WERI-Rb-1 (cell line): ENCODE data around the gene TPP1.

ENCODE experiments used
- DNase-seq: peaks from one replicate; pipeline ENCODE4 v3.0.0-alpha.2; 2020
- H3K27ac ChIP-seq: fragments of 250-450 bp; sonication (Bioruptor Pico); 2 replicates; pipeline ENCODE4 v1.5.1; 2020; ENCODE audit warnings: mild to moderate bottlenecking, moderate library complexity
- H3K27me3 ChIP-seq: fragments of 250-450 bp; sonication (Bioruptor Pico); 2 replicates; pipeline ENCODE4 v1.5.1; 2021; ENCODE audit warnings: mild to moderate bottlenecking, low read depth, moderate library complexity; ENCODE audit not compliant: insufficient read depth, severe bottlenecking
- H3K36me3 ChIP-seq: fragments of 250-450 bp; sonication (Bioruptor Pico); 2 replicates; pipeline ENCODE4 v1.5.1; 2020; ENCODE audit warnings: mild to moderate bottlenecking, moderate library complexity
- H3K4me3 ChIP-seq: 2 replicates; pipeline ENCODE4 v1.5.1; 2011; ENCODE audit warnings: low read depth, mild to moderate bottlenecking, control low read depth, low read length
- H3K9me3 ChIP-seq: fragments of 250-450 bp; sonication (Bioruptor Pico); 2 replicates; pipeline ENCODE4 v1.5.1; 2021; ENCODE audit warnings: mild to moderate bottlenecking, moderate library complexity; ENCODE audit not compliant: severe bottlenecking
- TF ChIP-seq, protein P1 (sequence below): IDR thresholded peaks from 2 replicates; pipeline ENCODE4 v1.5.1; 2011; ENCODE audit warnings: low read depth, mild to moderate bottlenecking, control low read depth, inconsistent platforms, low read length

The TPP1 gene

DNA sequence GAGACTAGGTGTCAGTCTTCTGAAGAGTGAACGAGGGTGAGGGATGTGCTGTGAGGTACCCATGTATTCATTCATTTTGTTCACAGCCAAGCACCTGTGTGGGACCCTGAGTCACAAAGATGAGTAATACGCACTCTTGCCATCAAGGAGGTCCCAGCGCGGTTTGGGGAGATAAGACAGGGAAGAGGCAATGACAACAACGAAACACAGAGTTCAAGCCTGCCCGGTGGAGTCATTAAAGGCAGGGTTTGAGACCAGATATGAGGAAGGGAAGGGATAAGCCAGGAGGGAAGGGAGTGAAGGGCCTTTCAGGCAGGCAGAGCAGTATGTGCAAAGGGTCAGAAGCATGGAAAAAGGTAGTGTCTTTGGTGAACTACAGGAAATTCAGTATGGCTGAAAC, 31.8 kb upstream of the TPP1 start:
- H3K9me3 ChIP-seq, result no peaks in the 10 kb centered on the region
- DNase-seq, result no peak

DNA sequence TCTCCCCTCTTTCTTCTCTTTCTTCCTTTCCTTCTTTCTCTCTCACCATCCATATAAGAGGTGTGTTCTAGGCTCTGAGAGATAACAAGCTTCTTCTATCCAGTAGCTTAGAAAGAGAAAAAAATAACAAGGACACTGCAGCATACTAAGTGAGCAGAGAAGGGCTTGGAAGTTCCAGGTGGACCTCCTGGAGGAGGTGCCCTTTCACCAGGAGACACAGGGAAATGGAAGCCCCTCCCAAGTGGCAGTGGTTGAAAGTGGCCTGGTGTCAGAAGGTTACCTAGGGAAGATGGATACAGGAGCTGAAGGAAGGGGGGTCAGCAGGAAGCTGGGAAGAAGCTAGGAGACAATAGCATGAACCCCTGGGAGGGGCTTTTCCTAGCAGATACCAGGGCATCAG, 30.9 kb upstream of the TPP1 start:
- H3K4me3 ChIP-seq, result no peak overlapping the region
- H3K27ac ChIP-seq, result no peak overlapping the region
- peaks cover 13% of the 10 kb centered on the region for H3K36me3 ChIP-seq
- no peaks in the 10 kb centered on the region for H3K9me3 ChIP-seq
- H3K27me3 ChIP-seq, result no peaks in the 10 kb centered on the region
- TF ChIP-seq, protein P1, sequence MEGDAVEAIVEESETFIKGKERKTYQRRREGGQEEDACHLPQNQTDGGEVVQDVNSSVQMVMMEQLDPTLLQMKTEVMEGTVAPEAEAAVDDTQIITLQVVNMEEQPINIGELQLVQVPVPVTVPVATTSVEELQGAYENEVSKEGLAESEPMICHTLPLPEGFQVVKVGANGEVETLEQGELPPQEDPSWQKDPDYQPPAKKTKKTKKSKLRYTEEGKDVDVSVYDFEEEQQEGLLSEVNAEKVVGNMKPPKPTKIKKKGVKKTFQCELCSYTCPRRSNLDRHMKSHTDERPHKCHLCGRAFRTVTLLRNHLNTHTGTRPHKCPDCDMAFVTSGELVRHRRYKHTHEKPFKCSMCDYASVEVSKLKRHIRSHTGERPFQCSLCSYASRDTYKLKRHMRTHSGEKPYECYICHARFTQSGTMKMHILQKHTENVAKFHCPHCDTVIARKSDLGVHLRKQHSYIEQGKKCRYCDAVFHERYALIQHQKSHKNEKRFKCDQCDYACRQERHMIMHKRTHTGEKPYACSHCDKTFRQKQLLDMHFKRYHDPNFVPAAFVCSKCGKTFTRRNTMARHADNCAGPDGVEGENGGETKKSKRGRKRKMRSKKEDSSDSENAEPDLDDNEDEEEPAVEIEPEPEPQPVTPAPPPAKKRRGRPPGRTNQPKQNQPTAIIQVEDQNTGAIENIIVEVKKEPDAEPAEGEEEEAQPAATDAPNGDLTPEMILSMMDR, result no peak
- no peak for DNase-seq

More for the DNA sequence above, 31.8 kb upstream of the TPP1 start:
- Histone ChIP-seq H3K4me3 (no peak overlapping the region), H3K27me3 (no peaks in the 10 kb centered on the region), H3K27ac (no peak overlapping the region), H3K36me3 (peaks cover 13% of the 10 kb centered on the region)
- TF ChIP-seq, protein P1, result no peak

DNA sequence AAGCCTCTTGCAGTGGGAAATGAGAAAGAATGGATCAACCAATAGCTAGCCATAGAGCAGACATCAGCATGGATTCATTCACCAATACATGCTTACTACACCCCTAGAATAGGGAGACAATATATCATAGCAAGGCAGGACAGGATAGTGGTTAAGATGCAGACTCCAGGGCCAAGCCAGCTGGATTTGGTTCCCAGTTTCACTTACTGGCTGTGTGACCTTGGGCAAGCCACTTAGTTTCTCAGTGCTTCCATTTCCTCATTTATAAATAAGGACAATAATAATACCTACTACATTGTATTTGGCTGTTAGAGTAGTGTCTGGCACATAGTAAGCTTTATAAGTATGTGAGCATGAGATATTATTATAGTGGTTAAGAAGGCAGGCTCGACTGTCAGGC, 29.3 kb upstream of the TPP1 start:
- Histone ChIP-seq H3K27ac (no peak overlapping the region), H3K9me3 (no peaks in the 10 kb centered on the region), H3K4me3 (no peak overlapping the region), H3K27me3 (no peaks in the 10 kb centered on the region), H3K36me3 (peaks cover 8% of the 10 kb centered on the region)
- no peak for DNase-seq
- TF ChIP-seq, protein P1, result no peak

DNA sequence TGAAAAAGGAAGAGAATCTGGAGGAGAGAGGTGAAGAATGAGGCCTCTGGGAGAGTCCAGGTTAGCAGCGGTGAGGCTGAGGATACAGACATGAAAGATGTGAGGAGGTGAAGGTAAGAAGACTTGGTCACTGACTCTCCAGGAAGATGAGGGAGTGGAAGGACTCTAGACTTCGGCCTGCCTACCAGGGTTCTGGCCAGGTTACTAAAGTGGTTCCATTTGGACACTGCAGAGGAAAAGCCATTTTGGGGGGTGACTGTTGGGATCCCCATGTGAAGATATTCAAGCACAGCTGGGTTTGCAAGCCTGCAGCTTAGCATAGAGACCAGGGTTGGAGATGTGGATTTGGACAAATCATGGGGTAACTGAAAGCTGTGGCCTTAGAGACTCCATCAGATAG, 28.6 kb upstream of the TPP1 start:
- Histone ChIP-seq H3K27me3 (no peaks in the 10 kb centered on the region), H3K36me3 (peaks cover 8% of the 10 kb centered on the region), H3K4me3 (no peak overlapping the region), H3K9me3 (no peaks in the 10 kb centered on the region), H3K27ac (no peak overlapping the region)
- DNase-seq, result no peak
- TF ChIP-seq, protein P1, result no peak

DNA sequence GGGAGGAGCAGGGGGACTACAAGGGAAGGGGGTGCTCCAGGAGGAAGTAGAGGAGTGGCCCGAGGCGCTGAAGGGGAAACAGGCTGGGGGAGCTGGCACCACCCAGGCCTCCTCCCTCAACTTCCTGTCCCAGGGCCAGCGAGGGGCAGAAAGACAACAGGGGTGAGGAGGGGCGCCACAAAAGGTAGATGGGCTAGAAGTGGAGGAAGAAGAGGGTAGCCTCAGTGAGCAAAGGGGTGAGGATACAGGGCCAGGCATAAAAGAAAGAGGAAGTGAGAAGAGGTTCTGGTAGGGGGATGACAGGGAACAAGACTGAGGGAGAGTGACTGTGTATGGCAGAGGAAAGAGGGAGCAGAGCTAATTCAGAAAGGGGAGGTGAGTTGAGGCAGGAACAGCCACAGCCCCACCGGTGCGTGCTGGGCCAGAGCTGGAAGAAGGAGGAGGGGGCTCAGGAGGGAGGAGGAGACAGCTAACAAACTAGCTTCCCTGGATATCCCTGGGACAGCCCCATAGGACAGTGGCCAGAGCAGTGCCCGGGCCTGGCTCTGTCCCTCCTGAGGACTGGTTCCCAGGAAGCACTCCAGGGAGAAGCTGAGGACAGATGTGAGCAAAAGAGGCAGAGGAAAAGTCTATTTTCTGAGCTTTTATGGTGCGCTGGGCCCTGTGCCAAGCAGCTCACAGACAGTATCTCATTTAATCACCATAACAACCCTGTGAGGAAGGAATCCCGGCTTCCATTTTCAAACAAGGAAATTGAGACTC, 27.9 kb upstream of the TPP1 start:
- peaks cover 8% of the 10 kb centered on the region for H3K36me3 ChIP-seq
- H3K4me3 ChIP-seq, result no peak overlapping the region
- H3K9me3 ChIP-seq, result no peaks in the 10 kb centered on the region
- TF ChIP-seq, protein P1, result no peak
- H3K27me3 ChIP-seq, result no peaks in the 10 kb centered on the region
- H3K27ac ChIP-seq, result no peak overlapping the region
- no peak for DNase-seq

DNA sequence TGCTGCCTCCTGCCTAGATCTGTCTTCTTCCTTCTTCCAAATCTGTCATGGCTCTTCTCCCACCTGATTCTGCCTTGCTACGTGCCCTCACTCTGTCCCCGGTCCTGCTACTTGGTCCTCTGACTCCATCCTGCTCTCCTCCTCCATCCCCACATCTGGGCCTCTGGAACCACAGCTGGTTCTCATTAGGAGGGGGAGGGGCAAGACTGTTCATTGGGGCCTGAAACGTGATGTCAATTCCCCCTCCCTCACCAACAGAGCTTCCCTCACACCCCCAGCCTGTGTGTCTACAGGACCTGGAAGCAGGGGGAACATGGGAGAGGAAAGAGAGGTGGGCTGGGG, 27.3 kb upstream of the TPP1 start:
- Histone ChIP-seq H3K27me3 (no peaks in the 10 kb centered on the region), H3K9me3 (no peaks in the 10 kb centered on the region), H3K36me3 (peaks cover 8% of the 10 kb centered on the region), H3K4me3 (no peak overlapping the region), H3K27ac (no peak overlapping the region)
- no peak for DNase-seq
- TF ChIP-seq, protein P1, result no peak
